Colonic mucosa (tissue), 4 donors: ENCODE results near the gene FBRSL1. TPM values are rescaled to one million over a fixed set of nuclear protein-coding genes. Genes with fewer than 3 reads are reported as not detected.

Experiments used
- DNase-seq: peaks from one replicate; pipeline ENCODE4 v3.0.0-alpha.2; 2020
- H3K27ac ChIP-seq: fragments of 200-600 bp; one replicate; pipeline ENCODE4 v1.8.0; 2021
- H3K27me3 ChIP-seq: fragments of 200-600 bp; one replicate; pipeline ENCODE4 v1.8.0; 2021
- H3K36me3 ChIP-seq: fragments of 200-600 bp; one replicate; pipeline ENCODE4 v1.8.0; 2021
- H3K4me1 ChIP-seq: fragments of 200-600 bp; one replicate; pipeline ENCODE4 v1.8.0; 2021; ENCODE audit warnings: mild to moderate bottlenecking
- H3K4me3 ChIP-seq: fragments of 200-600 bp; one replicate; pipeline ENCODE4 v1.8.0; 2021
- H3K9ac ChIP-seq, 2 donors: one replicate each; pipeline ENCODE4 v1.7.0; 2013; ENCODE audit warnings: control low read depth in 2 of 2, low read depth in 2 of 2, low read length in 2 of 2
- H3K9me3 ChIP-seq: fragments of 200-600 bp; one replicate; pipeline ENCODE4 v1.8.0; 2021
- CTCF ChIP-seq: fragments of 200-600 bp; IDR thresholded peaks from one replicate; pipeline ENCODE4 v1.8.0; 2022; ENCODE audit warnings: antibody characterized with exemption, mild to moderate bottlenecking
- intact Hi-C: fragments of 100-400 bp; cut with DNase I; formaldehyde crosslinking; loops from one replicate; pipeline ENCODE4 v1.14.1; 2022
- total RNA-seq, 2 donors: library from RNA; stranded (reverse); fragmentation: NEBNext Ultra II Directional in 1 of 2; extraction: Animal tissue kit (Norgen Biotek cat#: 25700) in 1 of 2; gene quantifications; one replicate each; pipeline ENCODE4 v1.2.1, GENCODE V29; 2021
- donor health status: healthy.
- donor health status: DM: no; HTN: no; CAD: no.
- donor health status: DM: no; HTN: no; CAD: no.

The FBRSL1 gene
- total RNA-seq, 2 donors from 2014 or later: 51.9 to 101 TPM

GRCh38 chr12:132476421-132476820 lies 13.5 kb upstream of the FBRSL1 start:
- Histone ChIP-seq H3K27ac (no peak overlapping the region), H3K4me1 (no peaks in the 10 kb centered on the region), H3K4me3 (no peak overlapping the region), H3K9me3 (no peaks in the 10 kb centered on the region), H3K27me3 (no peaks in the 10 kb centered on the region), H3K9ac (no peak overlapping the region), H3K36me3 (no peaks in the 10 kb centered on the region)
- no peak for TF ChIP-seq CTCF
- intact Hi-C loops: no loop called here
- no peak for DNase-seq

GRCh38 chr12:132477017-132477702 lies 12.8 kb upstream of the FBRSL1 start:
- no peak for DNase-seq
- Histone ChIP-seq H3K4me1 (no peaks in the 10 kb centered on the region), H3K36me3 (no peaks in the 10 kb centered on the region), H3K9me3 (no peaks in the 10 kb centered on the region), H3K4me3 (no peak overlapping the region), H3K27me3 (no peaks in the 10 kb centered on the region), H3K27ac (no peak overlapping the region), H3K9ac (no peak overlapping the region)
- intact Hi-C loops: no loop called here
- TF ChIP-seq CTCF: no peak

GRCh38 chr12:132477703-132478432 lies 12.1 kb upstream of the FBRSL1 start:
- no peak overlapping the region for H3K27ac ChIP-seq
- H3K4me1 ChIP-seq: no peaks in the 10 kb centered on the region
- H3K27me3 ChIP-seq: no peaks in the 10 kb centered on the region
- intact Hi-C loops: no loop called here
- H3K36me3 ChIP-seq: no peaks in the 10 kb centered on the region
- no peak overlapping the region for H3K9ac ChIP-seq
- H3K4me3 ChIP-seq: no peak overlapping the region
- no peaks in the 10 kb centered on the region for H3K9me3 ChIP-seq
- TF ChIP-seq CTCF: no peak
- no peak for DNase-seq

- intact Hi-C loops: no loop called here
- no peak for DNase-seq
- no peak for TF ChIP-seq CTCF
- Histone ChIP-seq H3K36me3 (no peaks in the 10 kb centered on the region), H3K4me3 (no peak overlapping the region), H3K4me1 (no peaks in the 10 kb centered on the region), H3K27me3 (no peaks in the 10 kb centered on the region), H3K27ac (no peak overlapping the region), H3K9me3 (no peaks in the 10 kb centered on the region), H3K9ac (no peak overlapping the region)
Measured at GRCh38 chr12:132478433-132478803, 11.5 kb upstream of the FBRSL1 start.

GRCh38 chr12:132478845-132479244 lies 11.1 kb upstream of the FBRSL1 start:
- TF ChIP-seq CTCF: no peak
- no peaks in the 10 kb centered on the region for H3K9me3 ChIP-seq
- intact Hi-C loops: no loop called here
- no peak overlapping the region for H3K9ac ChIP-seq
- H3K27me3 ChIP-seq: no peaks in the 10 kb centered on the region
- no peak overlapping the region for H3K4me3 ChIP-seq
- H3K27ac ChIP-seq: no peak overlapping the region
- no peak for DNase-seq
- no peaks in the 10 kb centered on the region for H3K4me1 ChIP-seq
- no peaks in the 10 kb centered on the region for H3K36me3 ChIP-seq
